ENCODE data around the gene TEC. TPM values are rescaled to one million over a fixed set of nuclear protein-coding genes. Genes with fewer than 3 reads are reported as not detected.
"Not testable (repeated sequence)": the region's sequence is repeated elsewhere in the genome, so short reads cannot be mapped to it uniquely, and the experiment has no call there.

TEC gene
- total RNA-seq, 2 experiments from 2014 or later = 3.6 to 4.2 TPM

- no peak for TF ChIP-seq CTCF (IDR thresholded peaks at IDR 0.05)
- no peak overlapping the region for H3K4me3 Mint-ChIP-seq
- no peak for ATAC-seq
- no peaks in the 10 kb centered on the region for H3K9me3 Mint-ChIP-seq
- CTCF ChIA-PET = no interaction called here
- no peak overlapping the region for H3K27ac Mint-ChIP-seq
- no peak for DNase-seq
- POLR2A ChIA-PET = no interaction called here
- H3K27me3 Mint-ChIP-seq = no peaks in the 10 kb centered on the region
- intact Hi-C loops (cut with micrococcal nuclease) = no loop called here
- H3K36me3 Mint-ChIP-seq (ENCODE audit: low read depth) = no peaks in the 10 kb centered on the region
- peaks cover 2% of the 10 kb centered on the region for H3K4me1 Mint-ChIP-seq (ENCODE audit: low read depth)
Measured at GRCh38 chr4:48189731-48190130, 79.9 kb downstream of the TEC start.

DNA sequence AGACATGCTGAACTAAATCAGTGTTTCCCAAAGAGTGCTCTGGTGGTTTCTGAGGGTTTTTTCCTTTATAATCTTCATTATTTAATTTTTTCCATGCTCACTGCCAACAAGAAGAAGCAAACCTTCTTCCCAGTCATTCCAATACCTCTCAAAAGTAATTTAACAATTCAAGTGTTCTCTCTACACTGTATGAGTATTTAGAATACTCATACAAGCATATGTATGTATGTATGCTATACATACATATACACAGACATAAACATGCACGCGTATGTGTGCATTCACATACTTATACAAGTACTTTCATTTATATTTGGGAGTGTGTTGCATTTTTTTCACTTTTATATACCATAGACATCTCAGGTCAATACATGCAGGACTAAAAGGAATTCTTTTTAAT, 81.2 kb downstream of the TEC start:
- no peak for ATAC-seq
- ChIA-PET POLR2A (no interaction called here), CTCF (no interaction called here)
- H3K27me3 Mint-ChIP-seq = no peaks in the 10 kb centered on the region
- H3K9me3 Mint-ChIP-seq = no peaks in the 10 kb centered on the region
- DNase-seq = no peak
- H3K27ac Mint-ChIP-seq = no peak overlapping the region
- no peak overlapping the region for H3K4me3 Mint-ChIP-seq
- no peaks in the 10 kb centered on the region for H3K4me1 Mint-ChIP-seq (ENCODE audit: low read depth)
- intact Hi-C loops (cut with micrococcal nuclease) = no loop called here
- no peak for TF ChIP-seq CTCF (IDR thresholded peaks at IDR 0.05)
- no peaks in the 10 kb centered on the region for H3K36me3 Mint-ChIP-seq (ENCODE audit: low read depth)

- H3K27me3 Mint-ChIP-seq = no peaks in the 10 kb centered on the region
- H3K9me3 Mint-ChIP-seq = no peaks in the 10 kb centered on the region
- no peak overlapping the region for H3K4me3 Mint-ChIP-seq
- no peaks in the 10 kb centered on the region for H3K36me3 Mint-ChIP-seq (ENCODE audit: low read depth)
- POLR2A ChIA-PET = no interaction called here
- TF ChIP-seq CTCF (IDR thresholded peaks at IDR 0.05) = no peak
- H3K27ac Mint-ChIP-seq = no peak overlapping the region
- no peaks in the 10 kb centered on the region for H3K4me1 Mint-ChIP-seq (ENCODE audit: low read depth)
- DNase-seq (no peak), ATAC-seq (no peak)
- intact Hi-C loops (cut with micrococcal nuclease) = no loop called here
- CTCF ChIA-PET = no interaction called here
Measured at GRCh38 chr4:48187813-48188212, 81.8 kb downstream of the TEC start.

- H3K4me3 Mint-ChIP-seq; intact Hi-C loops (cut with micrococcal nuclease); DNase-seq; H3K27me3 Mint-ChIP-seq; H3K27ac Mint-ChIP-seq; H3K4me1 Mint-ChIP-seq (ENCODE audit: low read depth); H3K36me3 Mint-ChIP-seq (ENCODE audit: low read depth); CTCF ChIA-PET; H3K9me3 Mint-ChIP-seq; POLR2A ChIA-PET; ATAC-seq: not testable (repeated sequence)
Measured at GRCh38 chr4:48187066-48187465, 82.6 kb downstream of the TEC start.

DNA sequence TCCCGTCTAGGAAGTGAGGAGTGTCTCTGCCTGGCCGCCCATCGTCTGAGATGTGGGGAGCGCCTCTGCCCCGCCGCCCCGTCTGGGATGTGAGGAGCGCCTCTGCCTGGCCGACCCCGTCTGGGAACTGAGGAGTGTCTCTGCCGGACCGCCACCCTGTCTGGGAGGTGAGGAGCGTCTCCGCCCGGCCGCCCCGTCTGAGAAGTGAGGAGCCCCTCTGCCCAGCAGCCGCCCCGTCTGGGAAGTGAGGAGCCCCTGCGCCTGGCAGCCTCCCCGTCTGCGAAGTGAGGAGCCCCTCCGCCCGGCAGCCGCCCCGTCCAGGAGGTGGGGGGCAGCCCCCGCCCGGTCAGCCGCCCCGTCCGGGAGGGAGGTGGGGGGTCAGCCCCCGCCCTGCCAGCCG, 83.2 kb downstream of the TEC start:
- DNase-seq; H3K27ac Mint-ChIP-seq; ATAC-seq; intact Hi-C loops (cut with micrococcal nuclease); H3K36me3 Mint-ChIP-seq (ENCODE audit: low read depth); H3K27me3 Mint-ChIP-seq; POLR2A ChIA-PET; CTCF ChIA-PET; H3K4me1 Mint-ChIP-seq (ENCODE audit: low read depth); H3K4me3 Mint-ChIP-seq; H3K9me3 Mint-ChIP-seq: not testable (repeated sequence)

- Mint-ChIP-seq H3K36me3 (ENCODE audit: low read depth) (no peaks in the 10 kb centered on the region), H3K27ac (no peak overlapping the region), H3K4me3 (no peak overlapping the region), H3K4me1 (ENCODE audit: low read depth) (peaks cover 10% of the 10 kb centered on the region), H3K9me3 (no peaks in the 10 kb centered on the region), H3K27me3 (no peaks in the 10 kb centered on the region)
- DNase-seq (no peak), ATAC-seq (no peak)
- intact Hi-C loops (cut with micrococcal nuclease) = no loop called here
- ChIA-PET CTCF (no interaction called here), POLR2A (no interaction called here)
- TF ChIP-seq CTCF (IDR thresholded peaks at IDR 0.05) = no peak
Measured at GRCh38 chr4:48184882-48185281, 84.8 kb downstream of the TEC start.
